ENCODE results near the gene TP53BP1. TPM values are rescaled to one million over a fixed set of nuclear protein-coding genes. Genes with fewer than 3 reads are reported as not detected.

TP53BP1 gene
- total RNA-seq, 1 experiment from 2014 or later = 54.1 TPM

GRCh38 chr15:43441316-43441715, 51.6 kb downstream of the TP53BP1 start:
- H3K36me3 ChIP-seq (ENCODE audit: control insufficient read depth in 1 of 2, insufficient read depth in 2 of 2, low read length in 2 of 2) = peaks cover 0 to 11% of the 10 kb centered on the region in 2 experiments; a peak in 3 of 4 replicates
- peak overlapping the region; percentile 26; the same call in 1 of the 2 replicates for H3K4me2 ChIP-seq (ENCODE audit: low read length)
- H2AFZ ChIP-seq (ENCODE audit: low read depth, low read length, poor library complexity, severe bottlenecking) = no peak overlapping the region
- no peaks in the 10 kb centered on the region for H3K9me3 ChIP-seq (ENCODE audit: control insufficient read depth in 1 of 2, insufficient read depth in 1 of 2, low read depth in 1 of 2, low read length in 2 of 2)
- ATAC-seq = no peak
- POLR2A ChIA-PET = no interaction called here
- no peak for DNase-seq (ENCODE audit: low read depth, low spot score)
- H3K4me3 ChIP-seq (replicated peaks in 1 of 2; ENCODE audit: low read depth in 1 of 2, low read length in 2 of 2) = no peak overlapping the region
- CTCF ChIA-PET = interaction anchor here (1.0 to 1.6 kb wide), 3 partner anchors 69 to 73 kb away, joined by 4 to 6 read pairs (median 4); no protein-coding TSS in a partner anchor
- H3K27me3 ChIP-seq (ENCODE audit: insufficient read depth, low read length) = no peaks in the 10 kb centered on the region
- no peaks in the 10 kb centered on the region for H4K20me1 ChIP-seq (ENCODE audit: insufficient read depth)
- H3K9me2 ChIP-seq (ENCODE audit: insufficient read depth) = no peaks in the 10 kb centered on the region
- peak overlapping the region; percentile 16; the same call in 1 of the 2 replicates for H3K9ac ChIP-seq (ENCODE audit: low read length)
- no TSS peak for BruUV-seq (replicated peaks)
- TF ChIP-seq TCF7L2 (IDR thresholded peaks at IDR 0.05; ENCODE audit: borderline replicate concordance, extremely low read depth, insufficient read depth, insufficient read length) = no peak
- TF ChIP-seq CBX3 (IDR thresholded peaks at IDR 0.05; ENCODE audit: low read depth) = no peak
- no peak for TF ChIP-seq SRF (IDR thresholded peaks at IDR 0.05; ENCODE audit: low read depth)
- no peak for TF ChIP-seq EGR1 (IDR thresholded peaks at IDR 0.05; ENCODE audit: low read depth)
- no peak for TF ChIP-seq FOSL1 (IDR thresholded peaks at IDR 0.05; ENCODE audit: low read depth)
- no peak for TF ChIP-seq POLR2AphosphoS5 (IDR thresholded peaks at IDR 0.05; ENCODE audit: low read depth, low read length)
- TF ChIP-seq RAD21 (IDR thresholded peaks at IDR 0.05; ENCODE audit: low read depth) = no peak
- TF ChIP-seq SP1 (IDR thresholded peaks at IDR 0.05; ENCODE audit: low read depth) = no peak
- TF ChIP-seq MAX (IDR thresholded peaks at IDR 0.05) = no peak
- no peak for TF ChIP-seq POLR2A (IDR thresholded peaks at IDR 0.05; ENCODE audit: borderline replicate concordance, extremely low read depth, insufficient read depth, insufficient read length)
- no peak for TF ChIP-seq ZNF274 (IDR thresholded peaks at IDR 0.05; ENCODE audit: low read depth, low read length)
- TF ChIP-seq YY1 (IDR thresholded peaks at IDR 0.05; ENCODE audit: extremely low read depth, insufficient replicate concordance, low read depth, low read length) = no peak
- TF ChIP-seq ELF1 (IDR thresholded peaks at IDR 0.05; ENCODE audit: borderline replicate concordance, low read depth) = no peak
- H3K79me2 ChIP-seq (ENCODE audit: insufficient read depth, low read length) = no peaks in the 10 kb centered on the region
- intact Hi-C loops (cut with micrococcal nuclease) = loop anchor here (10.0 kb wide), 1 partner anchor 333 kb away; the partner anchor contains the start of gene ELL3
- RAD21 ChIA-PET (ENCODE audit: low non-redundant PET in 1 of 2, low total read pairs in 2 of 2, uncharacterized antibody in 2 of 2, unreplicated experiment in 2 of 2) = interaction anchor here in 1 of 2 experiments (1.3 kb wide), 1 partner anchor 73 kb away, joined by 5 read pairs; no protein-coding TSS in a partner anchor
- peaks cover 6 to 10% of the 10 kb centered on the region in 2 experiments; a peak in 3 of 4 replicates for H3K4me1 ChIP-seq (ENCODE audit: control insufficient read depth in 1 of 2, insufficient read depth in 2 of 2, low read length in 2 of 2)
- H3K27ac ChIP-seq (ENCODE audit: low read depth, low read length) = peak overlapping the region; percentile 67; the same call in 1 of the 2 replicates

Measured in HCT116 (cell line).